ENCODE data around the gene PMF1. TPM values are rescaled to one million over a fixed set of nuclear protein-coding genes. Genes with fewer than 3 reads are reported as not detected.

The PMF1 gene, protein sequence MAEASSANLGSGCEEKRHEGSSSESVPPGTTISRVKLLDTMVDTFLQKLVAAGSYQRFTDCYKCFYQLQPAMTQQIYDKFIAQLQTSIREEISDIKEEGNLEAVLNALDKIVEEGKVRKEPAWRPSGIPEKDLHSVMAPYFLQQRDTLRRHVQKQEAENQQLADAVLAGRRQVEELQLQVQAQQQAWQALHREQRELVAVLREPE
- total RNA-seq, result 58.4 and 61.6 TPM in 2 replicates
- 134 and 147 TPM in 2 replicates for polyA plus RNA-seq
- polyA plus RNA-seq (2011; cell fraction: cytosol; rRNA removed), result 97.0 and 102 TPM in 2 replicates
- polyA plus RNA-seq (2011; cell fraction: nucleus; rRNA removed), result 64.6 and 66.0 TPM in 2 replicates
- 35.0 and 37.3 TPM in 2 replicates for polyA plus RNA-seq (2012)
- 36.0 and 43.0 TPM in 2 replicates for polyA minus RNA-seq
- polyA minus RNA-seq (2011; cell fraction: cytosol; rRNA and poly(A)+ RNA removed), result 28.6 TPM
- polyA minus RNA-seq (2011; cell fraction: nucleus; rRNA and poly(A)+ RNA removed), result 14.3 and 15.8 TPM in 2 replicates
- percentile 80 among the genes with signal in this experiment for Bru-seq, nascent RNA
- BruChase-seq, experiment 1, labeled RNA remaining after a 6-hour chase, result percentile 96 among the genes with signal in this experiment
- BruChase-seq, experiment 2, labeled RNA remaining after a 2-hour chase, result percentile 82 among the genes with signal in this experiment
- long read RNA-seq, transcript PMF1-202 (5 exons, 1,068 nt), result major isoform, 134 of 179 reads
- long read RNA-seq, transcript PMF1-203 (5 exons, 1,019 nt), result minor isoform, 25 of 179 reads
- long read RNA-seq, partial matches to known transcripts, result 2 of 179 reads
- long read RNA-seq, other reads (novel, unspliced or antisense), result 15 of 179 reads

DNA sequence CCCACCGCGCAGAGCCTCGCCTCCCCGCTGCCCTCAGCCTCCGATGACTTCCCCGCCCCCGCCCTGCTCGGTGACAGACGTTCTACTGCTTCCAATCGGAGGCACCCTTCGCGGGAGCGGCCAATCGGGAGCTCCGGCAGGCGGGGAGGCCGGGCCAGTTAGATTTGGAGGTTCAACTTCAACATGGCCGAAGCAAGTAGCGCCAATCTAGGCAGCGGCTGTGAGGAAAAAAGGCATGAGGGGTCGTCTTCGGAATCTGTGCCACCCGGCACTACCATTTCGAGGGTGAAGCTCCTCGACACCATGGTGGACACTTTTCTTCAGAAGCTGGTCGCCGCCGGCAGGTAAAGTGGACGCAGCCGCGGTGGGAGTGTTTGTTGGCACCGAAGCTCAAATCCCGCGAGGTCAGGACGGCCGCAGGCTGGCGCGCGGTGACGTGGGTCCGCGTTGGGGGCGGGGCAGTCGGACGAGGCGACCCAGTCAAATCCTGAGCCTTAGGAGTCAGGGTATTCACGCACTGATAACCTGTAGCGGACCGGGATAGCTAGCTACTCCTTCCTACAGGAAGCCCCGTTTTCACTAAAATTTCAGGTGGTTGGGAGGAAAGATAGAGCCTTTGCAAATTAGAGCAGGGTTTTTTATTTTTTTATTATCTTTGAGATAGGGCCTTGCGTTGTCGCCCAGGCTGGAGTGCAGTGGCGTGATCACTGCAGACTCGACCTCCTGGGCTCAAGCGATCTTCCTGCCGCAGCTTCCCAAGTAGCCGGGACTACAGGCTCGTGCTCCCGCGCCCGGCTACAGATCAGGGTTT is at the start of gene PMF1:
Gene PMF1, plus strand, starts transcription at position 175 of the 811 bp plus-strand sequence. Its CDS starts 9 bp downstream, at position 184.
- ChIA-PET POLR2A (interaction anchor here (0.5 to 1.6 kb wide), 8 partner anchors 10 to 187 kb away, joined by 3 to 10 read pairs (median 4); partner anchors contain the start of gene SLC25A44), CTCF (interaction anchor here (0.8 to 4.6 kb wide), 13 partner anchors 9 to 173 kb away, joined by 3 to 43 read pairs (median 4); partner anchors contain the start of genes SLC25A44 and SMG5)
- Histone ChIP-seq H3K36me3 (ENCODE audit: control insufficient read depth in 2 of 2, extremely low read depth in 1 of 2, insufficient read depth in 2 of 2, low read length in 2 of 2) (peaks cover 0 to 10% of the 10 kb centered on the region in 2 experiments), H3K9me3 (replicated peaks; ENCODE audit: control insufficient read depth, insufficient read depth, low read length) (no peaks in the 10 kb centered on the region), H3K4me3 (replicated peaks in 1 of 3; ENCODE audit: insufficient read depth in 1 of 3, low read depth in 1 of 3, low read length in 3 of 3) (peak within 1 kb of the TSS; percentile 44 to 80 (median 79)), H3K79me2 (ENCODE audit: control insufficient read depth, insufficient read depth, low read length) (peaks cover 6% of the 10 kb centered on the region), H3K9me1 (replicated peaks; ENCODE audit: control insufficient read depth, extremely low read depth, insufficient read depth, low read length) (no peaks in the 10 kb centered on the region), H3K4me2 (ENCODE audit: insufficient read depth, low read length) (peak within 1 kb of the TSS; percentile 89), H3K4me1 (ENCODE audit: control insufficient read depth, extremely low read depth, insufficient read depth, low read length) (peaks cover 15% of the 10 kb centered on the region), H3K27me3 (ENCODE audit: control insufficient read depth in 2 of 2, insufficient read depth in 2 of 2, low read length in 2 of 2) (no peaks in the 10 kb centered on the region), H2AFZ (ENCODE audit: low read depth, low read length) (peak within 1 kb of the TSS; percentile 92), H4K20me1 (replicated peaks; ENCODE audit: control insufficient read depth, extremely low read depth, insufficient read depth, low read length) (no peaks in the 10 kb centered on the region), H3K9ac (replicated peaks; ENCODE audit: extremely low read depth, insufficient read depth, low read length) (peak within 1 kb of the TSS; percentile 99), H3K27ac (ENCODE audit: insufficient read depth, low read depth, low read length) (peak within 1 kb of the TSS; percentile 97)
- TF ChIP-seq EZH2 (IDR thresholded peaks at IDR 0.05; ENCODE audit: borderline replicate concordance, low read depth, low read length, severe bottlenecking) (no peak), MYC (IDR thresholded peaks at IDR 0.05; ENCODE audit: low read depth, low read length) (no peak), POLR2AphosphoS5 (IDR thresholded peaks at IDR 0.05; ENCODE audit: insufficient read depth, low read depth, low read length) (peak; percentile 72), POLR2A (IDR thresholded peaks at IDR 0.05; ENCODE audit: low read depth, low read length) (peak; percentile 90)
- DNase-seq (ENCODE audit: low read depth, low spot score) (peak; percentile 98), FAIRE-seq (no peak)
- dilution Hi-C loops (cut with MboI; ENCODE audit: extremely low pct_ligation_motif_present, low sequenced_read_pairs), result no loop called here
- BruUV-seq (replicated peaks), result TSS peak; percentile 62
- intact Hi-C loops (cut with micrococcal nuclease), result loop anchor here (1.0 to 5.0 kb wide), 4 partner anchors 20 to 111 kb away; no protein-coding TSS in a partner anchor

All from endothelial cell of umbilical vein (primary cell).